Epithelial cell of proximal tubule (primary cell): ENCODE data around the gene RGL2. TPM values are rescaled to one million over a fixed set of nuclear protein-coding genes. Genes with fewer than 3 reads are reported as not detected.

Source experiments
- DNase-seq: peaks from one replicate; pipeline ENCODE4 v3.0.0-alpha.2; 2011; ENCODE audit warnings: low read depth
- H3K4me3 ChIP-seq: 2 replicates; pipeline ENCODE4 v1.5.1; 2011; ENCODE audit warnings: low read depth, mild to moderate bottlenecking, low read length
- total RNA-seq: library from RNA; depleted of rRNA; stranded (reverse); fragments of >200 nt; gene quantifications from 2 replicates; pipeline ENCODE4 v1.2.3, GENCODE V29; 2015
- TF ChIP-seq, protein P1 (sequence below): conservative IDR thresholded peaks from 2 replicates; pipeline ENCODE4 v1.5.1; 2012; ENCODE audit warnings: low read depth, mild to moderate bottlenecking, low read length

Gene RGL2
- total RNA-seq, 1 donor from 2014 or later, result 46.8 TPM

DNA sequence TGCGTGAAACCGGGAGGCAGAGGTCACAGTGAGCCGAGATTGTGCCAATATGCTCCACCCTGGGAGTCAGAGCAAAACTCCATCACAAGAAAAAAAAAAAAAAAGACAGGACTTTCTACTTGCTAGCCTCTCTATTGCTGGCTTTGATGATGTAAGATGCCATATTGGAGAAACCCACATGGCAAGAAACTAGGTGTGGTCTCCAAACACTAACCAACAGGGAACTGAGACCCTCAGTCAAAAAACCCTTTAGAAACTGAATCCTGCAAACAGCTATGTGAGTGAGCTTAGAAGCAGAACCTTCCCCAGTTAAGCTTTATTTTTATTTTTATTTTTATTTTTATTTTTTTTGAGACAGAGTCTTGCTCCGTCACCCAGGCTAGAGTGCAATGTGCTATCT is 37.2 kb upstream of the RGL2 start:
- TF ChIP-seq, protein P1, sequence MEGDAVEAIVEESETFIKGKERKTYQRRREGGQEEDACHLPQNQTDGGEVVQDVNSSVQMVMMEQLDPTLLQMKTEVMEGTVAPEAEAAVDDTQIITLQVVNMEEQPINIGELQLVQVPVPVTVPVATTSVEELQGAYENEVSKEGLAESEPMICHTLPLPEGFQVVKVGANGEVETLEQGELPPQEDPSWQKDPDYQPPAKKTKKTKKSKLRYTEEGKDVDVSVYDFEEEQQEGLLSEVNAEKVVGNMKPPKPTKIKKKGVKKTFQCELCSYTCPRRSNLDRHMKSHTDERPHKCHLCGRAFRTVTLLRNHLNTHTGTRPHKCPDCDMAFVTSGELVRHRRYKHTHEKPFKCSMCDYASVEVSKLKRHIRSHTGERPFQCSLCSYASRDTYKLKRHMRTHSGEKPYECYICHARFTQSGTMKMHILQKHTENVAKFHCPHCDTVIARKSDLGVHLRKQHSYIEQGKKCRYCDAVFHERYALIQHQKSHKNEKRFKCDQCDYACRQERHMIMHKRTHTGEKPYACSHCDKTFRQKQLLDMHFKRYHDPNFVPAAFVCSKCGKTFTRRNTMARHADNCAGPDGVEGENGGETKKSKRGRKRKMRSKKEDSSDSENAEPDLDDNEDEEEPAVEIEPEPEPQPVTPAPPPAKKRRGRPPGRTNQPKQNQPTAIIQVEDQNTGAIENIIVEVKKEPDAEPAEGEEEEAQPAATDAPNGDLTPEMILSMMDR, result no peak
- H3K4me3 ChIP-seq, result no peak overlapping the region
- no peak for DNase-seq

DNA sequence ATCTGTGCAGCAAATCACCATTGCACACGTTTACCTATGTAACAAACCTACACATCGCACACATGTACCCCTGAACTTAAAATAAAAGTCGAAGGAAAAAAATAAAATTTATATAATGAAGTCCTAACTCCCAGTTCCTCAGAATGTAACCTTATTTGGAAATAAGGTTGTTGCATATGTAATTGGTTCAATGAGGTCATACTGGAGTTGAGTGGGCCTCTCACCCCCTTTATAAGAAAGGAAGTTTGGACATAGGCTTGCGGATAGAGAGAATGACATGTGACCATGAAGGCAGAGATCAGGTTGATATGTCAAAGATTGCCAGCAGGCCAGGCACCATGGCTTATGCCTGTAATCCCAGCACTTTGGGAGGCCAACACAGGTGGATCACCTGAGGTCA is 34.9 kb upstream of the RGL2 start:
- no peak for DNase-seq
- TF ChIP-seq, protein P1, result no peak
- no peak overlapping the region for H3K4me3 ChIP-seq

- TF ChIP-seq, protein P1, result no peak
- DNase-seq, result no peak
Measured at GRCh38 chr6:33330736-33331135, 32.0 kb upstream of the RGL2 start.

GRCh38 chr6:33329058-33329457 is 30.3 kb upstream of the RGL2 start:
- DNase-seq, result no peak
- TF ChIP-seq, protein P1, result no peak
- no peak overlapping the region for H3K4me3 ChIP-seq

More at GRCh38 chr6:33330736-33331135, 32.0 kb upstream of the RGL2 start:
- no peak overlapping the region for H3K4me3 ChIP-seq

GRCh38 chr6:33324125-33324524 is 25.4 kb upstream of the RGL2 start:
- no peak for DNase-seq
- peak overlapping the region; percentile 92 for H3K4me3 ChIP-seq
- TF ChIP-seq, protein P1, result no peak

DNA sequence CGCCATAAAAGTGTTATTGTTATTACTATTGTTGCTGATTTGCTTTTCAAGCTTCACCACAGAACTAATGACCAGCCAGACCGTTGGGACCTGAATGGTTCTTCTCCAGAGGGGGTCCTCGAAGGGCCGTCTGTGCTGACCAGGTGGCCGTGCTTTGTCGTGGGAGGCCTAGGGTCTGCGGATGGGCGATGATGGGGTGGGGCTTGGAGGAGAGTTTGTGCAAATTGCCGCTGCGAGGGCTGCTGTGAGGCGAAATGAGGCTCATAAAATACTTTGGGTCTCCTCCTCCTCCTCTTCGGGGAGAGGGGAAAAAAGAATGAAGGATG is 24.8 kb upstream of the RGL2 start:
- TF ChIP-seq, protein P1, result no peak
- DNase-seq, result no peak
- H3K4me3 ChIP-seq, result peak overlapping the region; percentile 92

GRCh38 chr6:33321227-33321626 is 22.5 kb upstream of the RGL2 start:
- H3K4me3 ChIP-seq, result peak overlapping the region; percentile 92
- DNase-seq, result no peak
- TF ChIP-seq, protein P1, result no peak
